A673 (cell line): ENCODE data around the gene IGLL5.

Experiments
- CTCF ChIP-seq: fragments of 300-800, 200-600 bp; sonication (generic); conservative IDR thresholded peaks from 2 replicates; pipeline ENCODE4 v1.5.1; 2017; ENCODE audit warnings: low read depth, mild to moderate bottlenecking, antibody characterized with exemption, low read length, moderate library complexity, mixed read lengths
- EZH2 ChIP-seq: fragments of 200-600 bp; sonication (generic); IDR thresholded peaks from 2 replicates; pipeline ENCODE4 v1.6.1; 2017; ENCODE audit warnings: borderline replicate concordance, low read depth, mild to moderate bottlenecking, mixed read lengths, antibody characterized with exemption, low read length; ENCODE audit not compliant: poor library complexity, severe bottlenecking

GRCh38 chr22:22934543-22935055 is 47.0 kb downstream of the IGLL5 start:
- no peak for TF ChIP-seq CTCF
- no peak for TF ChIP-seq EZH2
